ENCODE data around the gene NCAM1. TPM values are rescaled to one million over a fixed set of nuclear protein-coding genes. Genes with fewer than 3 reads are reported as not detected.

The NCAM1 gene
- total and polyA plus RNA-seq, 8 donors: 1.2 to 19.6 (median 3.6) TPM

DNA sequence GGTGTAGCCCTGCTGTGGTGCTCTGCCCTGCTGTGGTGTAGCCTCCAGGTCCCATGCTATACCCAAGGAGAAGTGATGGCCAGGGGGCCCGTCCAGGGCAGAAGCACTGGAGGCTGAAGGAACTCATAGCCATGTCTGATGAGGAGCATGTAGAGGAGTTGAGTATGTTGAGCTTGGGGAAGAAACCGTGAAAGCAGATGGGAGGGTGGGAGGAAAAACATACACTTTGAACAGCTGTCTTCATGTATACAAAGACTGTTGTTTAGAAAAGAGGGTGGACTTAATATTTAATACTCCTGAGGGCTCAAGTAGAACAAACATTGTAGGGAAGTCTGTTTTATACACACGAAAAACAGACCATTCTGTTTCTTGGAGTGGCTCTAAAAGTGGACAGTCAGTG lies 326.6 kb downstream of the NCAM1 start:
- intact Hi-C loops (cut with DNase I): loop anchor here in 2 of 3 donors (5.0 to 10.0 kb wide), 4 partner anchors 693 to 1000 kb away; no protein-coding TSS in a partner anchor
- ATAC-seq: no peak
- no peak for DNase-seq
- 38 to 40% methylated on average over 3 of the region's 3 CpGs for WGBS, 2 donors
- FAIRE-seq: no peak
- Histone ChIP-seq H3K4me1 (no peaks in the 10 kb centered on the region), H3K9me3 (no peaks in the 10 kb centered on the region), H3K27me3 (no peaks in the 10 kb centered on the region), H3K27ac (no peak overlapping the region), H3K4me3 (no peak overlapping the region), H3K36me3 (no peaks in the 10 kb centered on the region)
- TF ChIP-seq CTCF (IDR thresholded peaks at IDR 0.05): no peak

DNA sequence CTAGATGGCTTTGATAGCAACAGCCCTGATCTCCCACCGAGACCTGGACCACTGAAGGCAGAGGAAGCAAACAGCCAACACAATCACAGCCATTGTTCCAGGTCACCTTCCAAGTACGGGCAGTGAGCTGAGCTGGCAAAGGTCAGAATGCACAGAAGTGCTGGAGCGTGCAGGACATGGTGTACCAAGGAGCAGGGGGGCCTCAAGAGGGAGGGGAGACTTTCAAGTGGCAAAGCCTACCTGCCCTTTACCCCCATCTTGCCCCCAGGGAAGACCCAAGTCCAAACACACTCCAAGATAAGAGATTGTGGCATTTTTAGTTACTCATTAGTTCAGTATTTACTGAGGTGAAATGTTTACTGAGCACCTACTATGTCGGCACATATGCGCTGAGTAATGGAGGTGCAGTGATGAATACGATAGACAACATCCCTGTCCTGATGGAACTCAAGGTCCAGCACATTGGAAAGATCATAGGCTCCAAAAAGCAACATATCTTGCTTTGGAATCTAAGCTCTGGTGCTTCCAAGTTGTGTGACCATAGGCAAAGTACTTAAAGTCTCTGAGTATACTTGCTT lies 327.2 kb downstream of the NCAM1 start:
- no peak for DNase-seq
- Histone ChIP-seq H3K27ac (no peak overlapping the region), H3K27me3 (no peaks in the 10 kb centered on the region), H3K4me3 (no peak overlapping the region), H3K4me1 (no peaks in the 10 kb centered on the region), H3K36me3 (no peaks in the 10 kb centered on the region), H3K9me3 (no peaks in the 10 kb centered on the region)
- TF ChIP-seq CTCF (IDR thresholded peaks at IDR 0.05): no peak
- intact Hi-C loops (cut with DNase I): loop anchor here in 2 of 3 donors (5.0 to 10.0 kb wide), 4 partner anchors 694 to 1001 kb away; no protein-coding TSS in a partner anchor
- no peak for ATAC-seq
- no peak for FAIRE-seq
- 47 to 52% methylated on average over 6 of the region's 6 CpGs for WGBS, 2 donors

GRCh38 chr11:113289431-113290187 lies 328.4 kb downstream of the NCAM1 start:
- TF ChIP-seq CTCF (IDR thresholded peaks at IDR 0.05): peak; percentile 71 to 90 (median 89)
- Histone ChIP-seq H3K27me3 (peaks cover 0 to 6% (median 0%) of the 10 kb centered on the region in 4 donors), H3K9me3 (no peaks in the 10 kb centered on the region), H3K4me1 (no peaks in the 10 kb centered on the region), H3K36me3 (no peaks in the 10 kb centered on the region), H3K27ac (no peak overlapping the region), H3K4me3 (no peak overlapping the region)
- intact Hi-C loops (cut with DNase I): loop anchor here in 2 of 3 donors (5.0 to 10.0 kb wide), 4 partner anchors 695 to 1002 kb away; no protein-coding TSS in a partner anchor
- 35 to 38% methylated on average over 10 of the region's 10 CpGs for WGBS, 2 donors
- peak; percentile 30 to 84 (median 65) for DNase-seq
- peak; percentile 67 to 98 (median 94) for ATAC-seq
- no peak for FAIRE-seq

DNA sequence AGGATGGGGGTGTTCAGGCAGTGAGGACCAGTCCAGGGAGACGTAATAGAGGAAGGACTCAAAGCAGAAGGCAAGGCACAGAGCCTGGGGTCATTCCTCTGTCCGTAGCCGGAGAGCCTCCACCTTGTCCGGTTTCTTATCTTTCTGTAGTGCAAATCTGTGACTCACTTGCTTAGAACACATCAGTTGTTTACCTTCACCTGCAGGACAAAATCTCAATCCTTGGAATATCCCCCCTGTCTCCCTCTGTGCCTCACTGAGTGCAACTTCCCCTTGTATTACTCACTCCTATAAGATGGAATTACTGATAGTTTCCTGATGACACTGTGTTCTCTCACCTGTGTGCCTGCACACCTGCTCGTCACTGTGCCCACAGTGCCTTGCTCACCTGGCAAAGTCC lies 332.7 kb downstream of the NCAM1 start:
- TF ChIP-seq CTCF (IDR thresholded peaks at IDR 0.05): no peak
- H3K9me3 ChIP-seq: no peaks in the 10 kb centered on the region
- ATAC-seq: no peak
- H3K36me3 ChIP-seq: no peaks in the 10 kb centered on the region
- no peaks in the 10 kb centered on the region for H3K4me1 ChIP-seq
- H3K27ac ChIP-seq: no peak overlapping the region
- 33 to 35% methylated on average over 5 of the region's 5 CpGs for WGBS, 2 donors
- peaks cover 0 to 10% (median 0%) of the 10 kb centered on the region in 4 donors for H3K27me3 ChIP-seq
- intact Hi-C loops (cut with DNase I): no loop called here
- FAIRE-seq: no peak
- H3K4me3 ChIP-seq: no peak overlapping the region
- no peak for DNase-seq

DNA sequence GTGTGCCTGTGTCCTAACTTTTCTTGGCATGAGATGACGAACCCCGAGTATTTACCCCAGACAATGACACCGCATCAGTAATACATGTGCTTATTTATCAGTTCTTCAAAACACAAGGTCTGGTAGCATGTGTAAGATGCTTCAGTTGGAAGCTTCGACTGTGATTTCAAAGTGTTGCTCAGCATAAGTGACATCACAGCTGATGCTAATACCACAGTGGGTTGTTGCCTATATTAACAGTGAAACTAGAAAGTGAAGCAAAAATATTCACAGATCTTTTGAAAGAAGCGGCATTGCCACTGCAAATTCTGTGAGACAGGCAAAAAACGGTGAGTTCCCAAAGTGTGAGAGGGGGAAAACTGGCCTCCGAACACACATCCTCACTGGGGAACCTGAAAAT lies 334.8 kb downstream of the NCAM1 start:
- 70 to 81% methylated on average over 7 of the region's 7 CpGs for WGBS, 2 donors
- no peak for ATAC-seq
- intact Hi-C loops (cut with DNase I): no loop called here
- no peak for DNase-seq
- Histone ChIP-seq H3K27me3 (peaks cover 0 to 10% (median 0%) of the 10 kb centered on the region in 4 donors), H3K36me3 (no peaks in the 10 kb centered on the region), H3K4me1 (no peaks in the 10 kb centered on the region), H3K4me3 (no peak overlapping the region), H3K9me3 (no peaks in the 10 kb centered on the region), H3K27ac (no peak overlapping the region)
- no peak for FAIRE-seq
- no peak for TF ChIP-seq CTCF (IDR thresholded peaks at IDR 0.05)

All from pancreas (tissue), 10 donors.